A673 (cell line): ENCODE measurements around the gene TOM1. TPM values are rescaled to one million over a fixed set of nuclear protein-coding genes. Genes with fewer than 3 reads are reported as not detected.

Experiments
- BruUV-seq: library from RNA; stranded (reverse); fragments of 400-500 nt; replicated peaks from 2 replicates; lab custom pipeline; 2021; lab: Mats Ljungman, UMichigan
- CTCF ChIA-PET: fragments of 300-600 bp; sonication (Branson Sonifier 250); formaldehyde crosslinking; loops from one replicate; lab custom pipeline; 2022; ENCODE audit warnings: antibody characterized with exemption; lab: Charles Lee
- POLR2A ChIA-PET: fragments of 300-600 bp; sonication (Branson Sonifier 250); formaldehyde crosslinking; loops from one replicate; lab custom pipeline; 2022; ENCODE audit warnings: antibody characterized with exemption; ENCODE audit not compliant: low non-redundant PET; lab: Charles Lee
- DNase-seq: peaks from one replicate; pipeline ENCODE4 v3.0.0-alpha.2; 2015; ENCODE audit warnings: low spot score
- H3K27ac ChIP-seq: fragments of 200-600 bp; sonication (generic); 2 replicates; pipeline ENCODE4 v1.5.1; 2016; ENCODE audit warnings: mixed run types, low read depth, mild to moderate bottlenecking, mixed read lengths, antibody characterized with exemption, low read length; ENCODE audit not compliant: poor library complexity, severe bottlenecking
- H3K27me3 ChIP-seq: fragments of 200-600 bp; sonication (generic); replicated peaks from 2 replicates; pipeline ENCODE4 v1.6.1; 2017; ENCODE audit warnings: mixed run types, low read depth, mild to moderate bottlenecking, mixed read lengths, antibody characterized with exemption, low read length; ENCODE audit not compliant: insufficient read depth, poor library complexity
- H3K36me3 ChIP-seq: fragments of 200-600 bp; sonication (generic); 2 replicates; pipeline ENCODE4 v1.6.1; 2016; ENCODE audit warnings: mixed run types, mild to moderate bottlenecking, mixed read lengths, antibody characterized with exemption, low read length; ENCODE audit not compliant: insufficient read depth, poor library complexity, severe bottlenecking
- H3K4me1 ChIP-seq: fragments of 200-600 bp; sonication (generic); 2 replicates; pipeline ENCODE4 v1.6.1; 2017; ENCODE audit warnings: mixed run types, mild to moderate bottlenecking, mixed read lengths, antibody characterized with exemption, low read length; ENCODE audit not compliant: insufficient read depth, poor library complexity, severe bottlenecking
- H3K4me3 ChIP-seq: fragments of 200-600 bp; sonication (generic); 2 replicates; pipeline ENCODE4 v1.5.1; 2016; ENCODE audit warnings: low read depth, mixed run types, mild to moderate bottlenecking, mixed read lengths, low read length; ENCODE audit not compliant: poor library complexity, severe bottlenecking
- H3K9me3 ChIP-seq: fragments of 200-600 bp; sonication (generic); 2 replicates; pipeline ENCODE4 v1.6.1; 2016; ENCODE audit warnings: mixed run types, low read depth, mild to moderate bottlenecking, mixed read lengths, antibody characterized with exemption, low read length; ENCODE audit not compliant: poor library complexity, severe bottlenecking
- CTCF ChIP-seq: fragments of 300-800, 200-600 bp; sonication (generic); conservative IDR thresholded peaks from 2 replicates; pipeline ENCODE4 v1.5.1; 2017; ENCODE audit warnings: low read depth, mild to moderate bottlenecking, antibody characterized with exemption, low read length, moderate library complexity, mixed read lengths
- EZH2 ChIP-seq: fragments of 200-600 bp; sonication (generic); IDR thresholded peaks from 2 replicates; pipeline ENCODE4 v1.6.1; 2017; ENCODE audit warnings: borderline replicate concordance, low read depth, mild to moderate bottlenecking, mixed read lengths, antibody characterized with exemption, low read length; ENCODE audit not compliant: poor library complexity, severe bottlenecking
- intact Hi-C: fragments of 100-400 bp; cut with micrococcal nuclease; formaldehyde crosslinking; loops from one replicate; pipeline ENCODE4 v1.10.0; 2022; ENCODE audit not compliant: unreplicated experiment
- total RNA-seq: library from RNA; stranded (reverse); gene quantifications from 2 replicates; pipeline ENCODE4 v1.2.3, GENCODE V29; 2021

TOM1 gene
- total RNA-seq, 1 experiment from 2014 or later: 22.8 TPM

GRCh38 chr22:35305525-35306070, 5.9 kb downstream of the TOM1 start:
- peaks cover 15% of the 10 kb centered on the region for H3K4me1 ChIP-seq
- no peak for DNase-seq
- H3K27ac ChIP-seq: no peak overlapping the region
- POLR2A ChIA-PET: no interaction called here
- no peaks in the 10 kb centered on the region for H3K36me3 ChIP-seq
- BruUV-seq: no TSS peak
- intact Hi-C loops: no loop called here
- H3K4me3 ChIP-seq: no peak overlapping the region
- TF ChIP-seq CTCF: no peak
- TF ChIP-seq EZH2: no peak
- CTCF ChIA-PET: no interaction called here
- no peaks in the 10 kb centered on the region for H3K9me3 ChIP-seq
- H3K27me3 ChIP-seq: no peaks in the 10 kb centered on the region

GRCh38 chr22:35306350-35306967, 6.8 kb downstream of the TOM1 start:
- intact Hi-C loops: no loop called here
- H3K27ac ChIP-seq: no peak overlapping the region
- no TSS peak for BruUV-seq

GRCh38 chr22:35307372-35307771, 7.7 kb downstream of the TOM1 start:
- TF ChIP-seq EZH2 (no peak), CTCF (no peak)
- no TSS peak for BruUV-seq
- H3K27ac ChIP-seq: no peak overlapping the region
- intact Hi-C loops: no loop called here
- ChIA-PET POLR2A (no interaction called here), CTCF (interaction anchor here (0.7 kb wide), 1 partner anchor 11 kb away, joined by 3 read pairs; no protein-coding TSS in a partner anchor)
- H3K36me3 ChIP-seq: no peaks in the 10 kb centered on the region
- no peaks in the 10 kb centered on the region for H3K9me3 ChIP-seq
- no peak overlapping the region for H3K4me3 ChIP-seq
- DNase-seq: no peak
- H3K27me3 ChIP-seq: no peaks in the 10 kb centered on the region
- H3K4me1 ChIP-seq: peaks cover 7% of the 10 kb centered on the region

More at GRCh38 chr22:35306350-35306967, 6.8 kb downstream of the TOM1 start:
- H3K36me3 ChIP-seq: no peaks in the 10 kb centered on the region
- no peaks in the 10 kb centered on the region for H3K9me3 ChIP-seq
- peaks cover 11% of the 10 kb centered on the region for H3K4me1 ChIP-seq
- DNase-seq: peak; percentile 63
- CTCF ChIA-PET: interaction anchor here (0.7 kb wide), 1 partner anchor 12 kb away, joined by 3 read pairs; no protein-coding TSS in a partner anchor
- POLR2A ChIA-PET: no interaction called here
- TF ChIP-seq EZH2 (no peak), CTCF (no peak)
- no peak overlapping the region for H3K4me3 ChIP-seq
- no peaks in the 10 kb centered on the region for H3K27me3 ChIP-seq
